CD4-positive, CD25-positive, alpha-beta regulatory T cell (primary cell): ENCODE measurements around the gene MICAL3. TPM values are rescaled to one million over a fixed set of nuclear protein-coding genes. Genes with fewer than 3 reads are reported as not detected.

Experiments used
- ATAC-seq, 2 donors: fragments of 150-1000 bp; cut with Tn5 transposase; one replicate each; pipeline ENCODE4 v1.10.0; 2021; ENCODE audit warnings: low read depth in 2 of 2, moderate number of reproducible peaks in 2 of 2, moderate library complexity in 1 of 2
- DNase-seq, 3 donors: peaks; one replicate each; pipeline versions ENCODE4 v3.0.0 to v3.0.0-alpha.2; 2012 to 2022; ENCODE audit warnings: mixed read lengths in 1 of 3
- H3K27ac ChIP-seq: one replicate; pipeline ENCODE4 v1.7.0; 2013; ENCODE audit warnings: mild to moderate bottlenecking, low read length; ENCODE audit not compliant: insufficient read depth, poor library complexity, severe bottlenecking
- H3K27me3 ChIP-seq: one replicate; pipeline ENCODE4 v1.7.0; 2013; ENCODE audit warnings: low read length; ENCODE audit not compliant: control insufficient read depth, insufficient read depth
- H3K36me3 ChIP-seq: one replicate; pipeline ENCODE4 v1.7.0; 2013; ENCODE audit warnings: mild to moderate bottlenecking, low read length, moderate library complexity; ENCODE audit not compliant: control insufficient read depth, insufficient read depth
- H3K4me1 ChIP-seq: 2 replicates; pipeline ENCODE4 v1.7.0; 2013; ENCODE audit warnings: mild to moderate bottlenecking, low read length; ENCODE audit not compliant: insufficient read depth, control insufficient read depth, poor library complexity, severe bottlenecking
- H3K4me3 ChIP-seq: one replicate; pipeline ENCODE4 v1.7.0; 2013; ENCODE audit warnings: low read depth, mild to moderate bottlenecking, low read length, moderate library complexity
- H3K9me3 ChIP-seq, 2 experiments: 1 replicate in 1 of 2; 2 replicates in 1 of 2; pipeline ENCODE4 v1.7.0; 2013; ENCODE audit warnings: low read length in 2 of 2, mild to moderate bottlenecking in 1 of 2, moderate library complexity in 1 of 2; ENCODE audit not compliant: control insufficient read depth in 2 of 2
- H3K27ac Mint-ChIP-seq, 3 donors: one replicate each; pipeline ENCODE4 v1.8.0; 2020 to 2022; ENCODE audit warnings: mild to moderate bottlenecking in 3 of 3, mixed read lengths in 3 of 3, moderate library complexity in 2 of 3
- H3K27me3 Mint-ChIP-seq: one replicate; pipeline ENCODE4 v1.8.0; 2022; ENCODE audit warnings: mild to moderate bottlenecking, mixed read lengths
- H3K36me3 Mint-ChIP-seq: one replicate; pipeline ENCODE4 v1.8.0; 2020; ENCODE audit warnings: mixed read lengths
- H3K4me1 Mint-ChIP-seq, 4 donors: one replicate each; pipeline ENCODE4 v1.8.0; 2020 to 2022; ENCODE audit warnings: mixed read lengths in 4 of 4, mild to moderate bottlenecking in 1 of 4
- H3K4me3 Mint-ChIP-seq, 4 donors: one replicate each; pipeline ENCODE4 v1.8.0; 2020 to 2022; ENCODE audit warnings: mild to moderate bottlenecking in 4 of 4, mixed read lengths in 4 of 4, moderate library complexity in 3 of 4
- H3K9me3 Mint-ChIP-seq, 7 donors: one replicate each; pipeline ENCODE4 v1.8.0; 2020 to 2022; ENCODE audit warnings: mixed read lengths in 7 of 7, mild to moderate bottlenecking in 3 of 7, moderate library complexity in 2 of 7
- polyA plus RNA-seq, 4 donors: library from polyadenylated mRNA; unstranded; fragments of 300-500 nt; fragmentation: Illumina TruSeq; gene quantifications; one replicate each; pipeline ENCODE4 v1.2.3, GENCODE V29; 2021
- total RNA-seq: library from RNA; stranded (reverse); gene quantifications from one replicate; pipeline ENCODE4 v1.2.3, GENCODE V29; 2022

MICAL3 gene
- total and polyA plus RNA-seq, 5 donors from 2014 or later = 0.71 to 39.9 (median 1.8) TPM

- no peak overlapping the region for H3K4me3 ChIP-seq
- no peak for ATAC-seq
Observed at GRCh38 chr22:18070041-18070440, 45.7 kb upstream of the MICAL3 start.

GRCh38 chr22:18069041-18069440, 44.7 kb upstream of the MICAL3 start:
- H3K27ac Mint-ChIP-seq = no peak overlapping the region
- H3K4me3 ChIP-seq = no peak overlapping the region

More at GRCh38 chr22:18070041-18070440, 45.7 kb upstream of the MICAL3 start:
- Histone ChIP-seq H3K27ac (no peak overlapping the region), H3K9me3 (no peaks in the 10 kb centered on the region), H3K36me3 (no peaks in the 10 kb centered on the region), H3K27me3 (peaks cover 17% of the 10 kb centered on the region), H3K4me1 (no peaks in the 10 kb centered on the region)
- H3K4me3 Mint-ChIP-seq = no peak overlapping the region
- no peaks in the 10 kb centered on the region for H3K36me3 Mint-ChIP-seq
- H3K27ac Mint-ChIP-seq = no peak overlapping the region
- no peak for DNase-seq
- H3K4me1 Mint-ChIP-seq = no peaks in the 10 kb centered on the region
- peaks cover 37% of the 10 kb centered on the region for H3K27me3 Mint-ChIP-seq
- H3K9me3 Mint-ChIP-seq = peaks cover 0 to 2% (median 0%) of the 10 kb centered on the region in 7 donors

GRCh38 chr22:18068381-18068988, 44.1 kb upstream of the MICAL3 start:
- no peaks in the 10 kb centered on the region for H3K4me1 Mint-ChIP-seq
- Histone ChIP-seq H3K4me3 (no peak overlapping the region), H3K27me3 (peaks cover 20% of the 10 kb centered on the region), H3K27ac (no peak overlapping the region), H3K9me3 (no peaks in the 10 kb centered on the region), H3K4me1 (no peaks in the 10 kb centered on the region), H3K36me3 (no peaks in the 10 kb centered on the region)
- DNase-seq = no peak
- H3K4me3 Mint-ChIP-seq = no peak overlapping the region
- no peak for ATAC-seq
- no peak overlapping the region for H3K27ac Mint-ChIP-seq
- H3K36me3 Mint-ChIP-seq = no peaks in the 10 kb centered on the region
- H3K27me3 Mint-ChIP-seq = peaks cover 45% of the 10 kb centered on the region
- peaks cover 0 to 2% (median 0%) of the 10 kb centered on the region in 7 donors for H3K9me3 Mint-ChIP-seq

More at GRCh38 chr22:18069041-18069440, 44.7 kb upstream of the MICAL3 start:
- Mint-ChIP-seq H3K27me3 (peaks cover 43% of the 10 kb centered on the region), H3K9me3 (peaks cover 0 to 2% (median 0%) of the 10 kb centered on the region in 7 donors), H3K4me3 (no peak overlapping the region), H3K36me3 (no peaks in the 10 kb centered on the region), H3K4me1 (no peaks in the 10 kb centered on the region)
- Histone ChIP-seq H3K4me1 (no peaks in the 10 kb centered on the region), H3K9me3 (no peaks in the 10 kb centered on the region), H3K27ac (no peak overlapping the region), H3K36me3 (no peaks in the 10 kb centered on the region), H3K27me3 (peaks cover 20% of the 10 kb centered on the region)
- DNase-seq (no peak), ATAC-seq (no peak)

- DNase-seq (no peak), ATAC-seq (no peak)
- peaks cover 23% of the 10 kb centered on the region for H3K27me3 ChIP-seq
- no peaks in the 10 kb centered on the region for H3K4me1 ChIP-seq
- H3K4me1 Mint-ChIP-seq = no peaks in the 10 kb centered on the region
- H3K36me3 Mint-ChIP-seq = no peaks in the 10 kb centered on the region
- H3K4me3 ChIP-seq = no peak overlapping the region
- peak overlapping the region in 1 of 4 donors; percentile 0 for H3K4me3 Mint-ChIP-seq
- H3K27ac ChIP-seq = no peak overlapping the region
- peaks cover 49% of the 10 kb centered on the region for H3K27me3 Mint-ChIP-seq
- H3K9me3 Mint-ChIP-seq = peaks cover 0 to 2% (median 0%) of the 10 kb centered on the region in 7 donors
- peak overlapping the region in 2 of 3 donors; percentile 24 to 62 for H3K27ac Mint-ChIP-seq
- no peaks in the 10 kb centered on the region for H3K36me3 ChIP-seq
- no peaks in the 10 kb centered on the region for H3K9me3 ChIP-seq
Observed at GRCh38 chr22:18067548-18068341, 43.4 kb upstream of the MICAL3 start.

- Mint-ChIP-seq H3K9me3 (peaks cover 0 to 2% (median 0%) of the 10 kb centered on the region in 7 donors), H3K27me3 (peaks cover 55% of the 10 kb centered on the region), H3K4me3 (no peak overlapping the region), H3K27ac (no peak overlapping the region), H3K36me3 (no peaks in the 10 kb centered on the region), H3K4me1 (no peaks in the 10 kb centered on the region)
- Histone ChIP-seq H3K4me1 (no peaks in the 10 kb centered on the region), H3K4me3 (no peak overlapping the region), H3K9me3 (no peaks in the 10 kb centered on the region), H3K27me3 (peaks cover 23% of the 10 kb centered on the region), H3K27ac (no peak overlapping the region), H3K36me3 (no peaks in the 10 kb centered on the region)
- DNase-seq (no peak), ATAC-seq (no peak)
Observed at GRCh38 chr22:18067121-18067520, 42.8 kb upstream of the MICAL3 start.

- no peak overlapping the region for H3K27ac ChIP-seq
- peaks cover 0 to 2% (median 0%) of the 10 kb centered on the region in 7 donors for H3K9me3 Mint-ChIP-seq
- no peak overlapping the region for H3K4me3 Mint-ChIP-seq
- H3K27me3 ChIP-seq = peaks cover 23% of the 10 kb centered on the region
- no peak overlapping the region for H3K4me3 ChIP-seq
- H3K36me3 Mint-ChIP-seq = no peaks in the 10 kb centered on the region
- no peaks in the 10 kb centered on the region for H3K9me3 ChIP-seq
- no peaks in the 10 kb centered on the region for H3K4me1 Mint-ChIP-seq
- no peak overlapping the region for H3K27ac Mint-ChIP-seq
- no peaks in the 10 kb centered on the region for H3K36me3 ChIP-seq
- H3K4me1 ChIP-seq = no peaks in the 10 kb centered on the region
- no peak for ATAC-seq
- peaks cover 51% of the 10 kb centered on the region for H3K27me3 Mint-ChIP-seq
- no peak for DNase-seq
Observed at GRCh38 chr22:18066181-18066859, 42.0 kb upstream of the MICAL3 start.

GRCh38 chr22:18065256-18065655, 40.9 kb upstream of the MICAL3 start:
- Mint-ChIP-seq H3K27me3 (peaks cover 53% of the 10 kb centered on the region), H3K27ac (peak overlapping the region in 2 of 3 donors; percentile 57 to 67), H3K36me3 (no peaks in the 10 kb centered on the region), H3K4me1 (no peaks in the 10 kb centered on the region), H3K4me3 (no peak overlapping the region), H3K9me3 (peaks cover 0 to 2% (median 0%) of the 10 kb centered on the region in 7 donors)
- DNase-seq = no peak
- H3K9me3 ChIP-seq = no peaks in the 10 kb centered on the region
- peaks cover 23% of the 10 kb centered on the region for H3K27me3 ChIP-seq
- no peaks in the 10 kb centered on the region for H3K36me3 ChIP-seq
- ATAC-seq = no peak
- H3K27ac ChIP-seq = no peak overlapping the region
- H3K4me1 ChIP-seq = no peaks in the 10 kb centered on the region
- H3K4me3 ChIP-seq = no peak overlapping the region
